Measurements from ENCODE around the gene GPC2. TPM values are rescaled to one million over a fixed set of nuclear protein-coding genes. Genes with fewer than 3 reads are reported as not detected.

The GPC2 gene
- total RNA-seq, 1 experiment from 2014 or later = 17.9 TPM

DNA sequence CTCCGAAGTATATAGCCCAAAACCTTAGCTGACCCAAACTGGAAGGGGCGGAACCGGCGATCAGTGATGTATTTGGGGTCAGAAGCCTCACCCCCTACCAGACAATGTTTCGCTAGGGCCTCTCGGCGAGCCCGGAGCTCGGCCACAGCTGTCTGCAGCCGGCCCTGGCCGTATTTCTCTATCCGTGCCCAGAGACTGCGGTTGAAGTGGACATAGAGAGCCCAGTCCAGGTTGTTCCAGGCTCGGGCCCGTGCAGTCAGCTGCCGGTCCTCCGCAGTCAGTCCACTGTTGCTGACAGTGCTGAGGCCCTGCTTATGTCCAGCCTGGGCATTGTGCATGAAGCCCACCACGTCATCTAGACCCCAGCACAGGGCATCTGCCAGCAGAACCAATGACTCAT, 17.1 kb downstream of the GPC2 start:
- POLR2A ChIA-PET = interaction anchor here (0.6 kb wide), 1 partner anchor 163 kb away, joined by 3 read pairs; no protein-coding TSS in a partner anchor
- no peaks in the 10 kb centered on the region for H3K9me2 ChIP-seq (ENCODE audit: insufficient read depth)

More for the DNA sequence above, 17.1 kb downstream of the GPC2 start:
- no peak for TF ChIP-seq MAX (IDR thresholded peaks at IDR 0.05)
- TF ChIP-seq ZNF274 (IDR thresholded peaks at IDR 0.05; ENCODE audit: low read depth, low read length) = no peak
- no peak for TF ChIP-seq POLR2AphosphoS5 (IDR thresholded peaks at IDR 0.05; ENCODE audit: low read depth, low read length)
- TF ChIP-seq POLR2A (IDR thresholded peaks at IDR 0.05; ENCODE audit: borderline replicate concordance, extremely low read depth, insufficient read depth, insufficient read length) = no peak
- TF ChIP-seq FOSL1 (IDR thresholded peaks at IDR 0.05; ENCODE audit: low read depth) = no peak
- TF ChIP-seq, protein P1, sequence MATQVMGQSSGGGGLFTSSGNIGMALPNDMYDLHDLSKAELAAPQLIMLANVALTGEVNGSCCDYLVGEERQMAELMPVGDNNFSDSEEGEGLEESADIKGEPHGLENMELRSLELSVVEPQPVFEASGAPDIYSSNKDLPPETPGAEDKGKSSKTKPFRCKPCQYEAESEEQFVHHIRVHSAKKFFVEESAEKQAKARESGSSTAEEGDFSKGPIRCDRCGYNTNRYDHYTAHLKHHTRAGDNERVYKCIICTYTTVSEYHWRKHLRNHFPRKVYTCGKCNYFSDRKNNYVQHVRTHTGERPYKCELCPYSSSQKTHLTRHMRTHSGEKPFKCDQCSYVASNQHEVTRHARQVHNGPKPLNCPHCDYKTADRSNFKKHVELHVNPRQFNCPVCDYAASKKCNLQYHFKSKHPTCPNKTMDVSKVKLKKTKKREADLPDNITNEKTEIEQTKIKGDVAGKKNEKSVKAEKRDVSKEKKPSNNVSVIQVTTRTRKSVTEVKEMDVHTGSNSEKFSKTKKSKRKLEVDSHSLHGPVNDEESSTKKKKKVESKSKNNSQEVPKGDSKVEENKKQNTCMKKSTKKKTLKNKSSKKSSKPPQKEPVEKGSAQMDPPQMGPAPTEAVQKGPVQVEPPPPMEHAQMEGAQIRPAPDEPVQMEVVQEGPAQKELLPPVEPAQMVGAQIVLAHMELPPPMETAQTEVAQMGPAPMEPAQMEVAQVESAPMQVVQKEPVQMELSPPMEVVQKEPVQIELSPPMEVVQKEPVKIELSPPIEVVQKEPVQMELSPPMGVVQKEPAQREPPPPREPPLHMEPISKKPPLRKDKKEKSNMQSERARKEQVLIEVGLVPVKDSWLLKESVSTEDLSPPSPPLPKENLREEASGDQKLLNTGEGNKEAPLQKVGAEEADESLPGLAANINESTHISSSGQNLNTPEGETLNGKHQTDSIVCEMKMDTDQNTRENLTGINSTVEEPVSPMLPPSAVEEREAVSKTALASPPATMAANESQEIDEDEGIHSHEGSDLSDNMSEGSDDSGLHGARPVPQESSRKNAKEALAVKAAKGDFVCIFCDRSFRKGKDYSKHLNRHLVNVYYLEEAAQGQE (IDR thresholded peaks at IDR 0.05; ENCODE audit: low read depth) = no peak
- TF ChIP-seq YY1 (IDR thresholded peaks at IDR 0.05; ENCODE audit: extremely low read depth, insufficient replicate concordance, low read depth, low read length) = no peak
- TF ChIP-seq EZH2phosphoT487 (IDR thresholded peaks at IDR 0.05; ENCODE audit: borderline replicate concordance) = no peak
- no peak for TF ChIP-seq EZH2 (IDR thresholded peaks at IDR 0.05)
- TF ChIP-seq SIN3A (IDR thresholded peaks at IDR 0.05; ENCODE audit: low read depth) = no peak
- no peak for TF ChIP-seq ELF1 (IDR thresholded peaks at IDR 0.05; ENCODE audit: borderline replicate concordance, low read depth)
- TF ChIP-seq ATF3 (IDR thresholded peaks at IDR 0.05) = no peak
- no peak for TF ChIP-seq ZFX (IDR thresholded peaks at IDR 0.05)
- no peak for TF ChIP-seq JUND (IDR thresholded peaks at IDR 0.05)
- TF ChIP-seq SRF (IDR thresholded peaks at IDR 0.05; ENCODE audit: low read depth) = no peak
- no peak for TF ChIP-seq CEBPB (IDR thresholded peaks at IDR 0.05; ENCODE audit: low read depth)
- Histone ChIP-seq H3K4me1 (ENCODE audit: control insufficient read depth in 1 of 2, insufficient read depth in 2 of 2, low read length in 2 of 2) (peaks cover 29 to 37% of the 10 kb centered on the region in 2 experiments), H3K27me3 (ENCODE audit: insufficient read depth, low read length) (no peaks in the 10 kb centered on the region), H3K9me3 (ENCODE audit: control insufficient read depth in 1 of 2, insufficient read depth in 1 of 2, low read depth in 1 of 2, low read length in 2 of 2) (no peaks in the 10 kb centered on the region), H4K20me1 (ENCODE audit: insufficient read depth) (no peaks in the 10 kb centered on the region), H3K4me3 (replicated peaks in 1 of 2; ENCODE audit: low read depth in 1 of 2, low read length in 2 of 2) (no peak overlapping the region), H3K36me3 (ENCODE audit: control insufficient read depth in 1 of 2, insufficient read depth in 2 of 2, low read length in 2 of 2) (peaks cover 8 to 9% of the 10 kb centered on the region in 2 experiments; a peak in 2 of 4 replicates), H3K79me2 (ENCODE audit: insufficient read depth, low read length) (peaks cover 16% of the 10 kb centered on the region; the same call in 1 of the 2 replicates), H3K4me2 (ENCODE audit: low read length) (no peak overlapping the region), H3K9ac (ENCODE audit: low read length) (no peak overlapping the region), H3K27ac (ENCODE audit: low read depth, low read length) (no peak overlapping the region), H2AFZ (ENCODE audit: low read depth, low read length, poor library complexity, severe bottlenecking) (no peak overlapping the region)
- no TSS peak for BruUV-seq (replicated peaks)
- RAD21 ChIA-PET (ENCODE audit: low non-redundant PET in 1 of 2, low total read pairs in 2 of 2, uncharacterized antibody in 2 of 2, unreplicated experiment in 2 of 2) = no interaction called here
- DNase-seq (ENCODE audit: low read depth, low spot score) = no peak
- ATAC-seq = no peak
- intact Hi-C loops (cut with micrococcal nuclease) = no loop called here
- CTCF ChIA-PET = no interaction called here

Data from HCT116 (cell line).